ENCODE measurements around the gene ERBIN. TPM values are rescaled to one million over a fixed set of nuclear protein-coding genes. Genes with fewer than 3 reads are reported as not detected.

Gene ERBIN
- total RNA-seq, 1 donor from 2014 or later, result 66.6 TPM

GRCh38 chr5:65982635-65983034, 56.3 kb downstream of the ERBIN start:
- no peak for DNase-seq (ENCODE audit: low read depth)
- H3K27me3 ChIP-seq (ENCODE audit: control insufficient read depth, insufficient read depth, low read length), result no peaks in the 10 kb centered on the region
- TF ChIP-seq, protein P1, sequence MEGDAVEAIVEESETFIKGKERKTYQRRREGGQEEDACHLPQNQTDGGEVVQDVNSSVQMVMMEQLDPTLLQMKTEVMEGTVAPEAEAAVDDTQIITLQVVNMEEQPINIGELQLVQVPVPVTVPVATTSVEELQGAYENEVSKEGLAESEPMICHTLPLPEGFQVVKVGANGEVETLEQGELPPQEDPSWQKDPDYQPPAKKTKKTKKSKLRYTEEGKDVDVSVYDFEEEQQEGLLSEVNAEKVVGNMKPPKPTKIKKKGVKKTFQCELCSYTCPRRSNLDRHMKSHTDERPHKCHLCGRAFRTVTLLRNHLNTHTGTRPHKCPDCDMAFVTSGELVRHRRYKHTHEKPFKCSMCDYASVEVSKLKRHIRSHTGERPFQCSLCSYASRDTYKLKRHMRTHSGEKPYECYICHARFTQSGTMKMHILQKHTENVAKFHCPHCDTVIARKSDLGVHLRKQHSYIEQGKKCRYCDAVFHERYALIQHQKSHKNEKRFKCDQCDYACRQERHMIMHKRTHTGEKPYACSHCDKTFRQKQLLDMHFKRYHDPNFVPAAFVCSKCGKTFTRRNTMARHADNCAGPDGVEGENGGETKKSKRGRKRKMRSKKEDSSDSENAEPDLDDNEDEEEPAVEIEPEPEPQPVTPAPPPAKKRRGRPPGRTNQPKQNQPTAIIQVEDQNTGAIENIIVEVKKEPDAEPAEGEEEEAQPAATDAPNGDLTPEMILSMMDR (IDR thresholded peaks at IDR 0.05; ENCODE audit: insufficient read depth, low read length, poor library complexity, severe bottlenecking), result no peak
- no peak overlapping the region for H3K4me3 ChIP-seq (ENCODE audit: low read depth, low read length)
- H3K36me3 ChIP-seq (ENCODE audit: control insufficient read depth, insufficient read depth, low read length), result no peaks in the 10 kb centered on the region

- TF ChIP-seq, protein P1 (IDR thresholded peaks at IDR 0.05; ENCODE audit: insufficient read depth, low read length, poor library complexity, severe bottlenecking), result no peak
- DNase-seq (ENCODE audit: low read depth), result no peak
- Histone ChIP-seq H3K27me3 (ENCODE audit: control insufficient read depth, insufficient read depth, low read length) (no peaks in the 10 kb centered on the region), H3K36me3 (ENCODE audit: control insufficient read depth, insufficient read depth, low read length) (no peaks in the 10 kb centered on the region), H3K4me3 (ENCODE audit: low read depth, low read length) (no peak overlapping the region)
Measured at GRCh38 chr5:65984098-65984885, 57.9 kb downstream of the ERBIN start.

DNA sequence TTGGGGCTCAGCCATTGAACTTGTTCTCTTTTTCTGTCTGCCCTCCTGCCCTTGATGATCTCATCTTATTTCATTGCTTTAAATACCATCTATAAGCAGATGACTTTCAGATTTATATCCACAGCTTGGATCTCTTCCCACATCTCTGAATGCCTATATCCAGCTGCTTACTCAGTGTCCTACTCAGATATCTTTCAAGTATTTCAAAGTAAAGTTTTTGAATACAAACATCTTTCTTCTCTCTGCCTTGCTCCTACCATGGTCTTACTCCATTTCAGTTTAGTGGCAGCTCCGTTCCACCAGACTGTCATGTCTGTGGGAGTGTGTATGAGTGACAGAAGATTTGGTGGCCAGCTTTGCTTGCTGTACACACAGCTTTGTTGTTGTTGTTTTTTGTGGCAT, 59.7 kb downstream of the ERBIN start:
- TF ChIP-seq, protein P1 (IDR thresholded peaks at IDR 0.05; ENCODE audit: insufficient read depth, low read length, poor library complexity, severe bottlenecking), result no peak
- no peak for DNase-seq (ENCODE audit: low read depth)
- Histone ChIP-seq H3K36me3 (ENCODE audit: control insufficient read depth, insufficient read depth, low read length) (no peaks in the 10 kb centered on the region), H3K27me3 (ENCODE audit: control insufficient read depth, insufficient read depth, low read length) (no peaks in the 10 kb centered on the region), H3K4me3 (ENCODE audit: low read depth, low read length) (no peak overlapping the region)

DNA sequence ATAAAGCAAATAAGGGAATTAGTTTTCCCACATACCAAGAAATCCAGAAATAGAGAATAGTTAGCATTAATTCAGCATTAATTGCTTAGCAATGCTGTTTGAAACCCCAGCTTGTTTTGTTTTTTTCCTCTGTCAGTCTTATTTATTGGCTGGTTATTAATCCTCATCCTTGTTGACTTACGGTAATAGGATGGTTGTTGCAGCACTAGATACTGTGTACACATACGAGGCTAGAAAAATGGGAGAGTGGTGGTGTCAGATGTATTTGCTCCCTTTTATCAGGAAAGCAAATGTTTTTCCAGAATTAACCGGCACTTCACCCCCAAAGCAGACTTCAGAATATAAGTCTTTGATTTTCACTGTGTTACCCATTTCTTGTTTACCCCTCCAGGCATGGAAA, 60.4 kb downstream of the ERBIN start:
- Histone ChIP-seq H3K27me3 (ENCODE audit: control insufficient read depth, insufficient read depth, low read length) (no peaks in the 10 kb centered on the region), H3K4me3 (ENCODE audit: low read depth, low read length) (no peak overlapping the region), H3K36me3 (ENCODE audit: control insufficient read depth, insufficient read depth, low read length) (no peaks in the 10 kb centered on the region)
- TF ChIP-seq, protein P1 (IDR thresholded peaks at IDR 0.05; ENCODE audit: insufficient read depth, low read length, poor library complexity, severe bottlenecking), result no peak
- DNase-seq (ENCODE audit: low read depth), result no peak

GRCh38 chr5:65987982-65988381, 61.6 kb downstream of the ERBIN start:
- H3K36me3 ChIP-seq (ENCODE audit: control insufficient read depth, insufficient read depth, low read length), result no peaks in the 10 kb centered on the region
- H3K4me3 ChIP-seq (ENCODE audit: low read depth, low read length), result no peak overlapping the region
- TF ChIP-seq, protein P1 (IDR thresholded peaks at IDR 0.05; ENCODE audit: insufficient read depth, low read length, poor library complexity, severe bottlenecking), result no peak
- H3K27me3 ChIP-seq (ENCODE audit: control insufficient read depth, insufficient read depth, low read length), result no peaks in the 10 kb centered on the region
- no peak for DNase-seq (ENCODE audit: low read depth)

GRCh38 chr5:65989158-65989557, 62.8 kb downstream of the ERBIN start:
- DNase-seq (ENCODE audit: low read depth), result no peak
- H3K36me3 ChIP-seq (ENCODE audit: control insufficient read depth, insufficient read depth, low read length), result no peaks in the 10 kb centered on the region
- H3K27me3 ChIP-seq (ENCODE audit: control insufficient read depth, insufficient read depth, low read length), result no peaks in the 10 kb centered on the region
- TF ChIP-seq, protein P1 (IDR thresholded peaks at IDR 0.05; ENCODE audit: insufficient read depth, low read length, poor library complexity, severe bottlenecking), result no peak
- H3K4me3 ChIP-seq (ENCODE audit: low read depth, low read length), result no peak overlapping the region

Data from kidney epithelial cell (primary cell).